Measurements from ENCODE around the gene ITGA5. TPM values are rescaled to one million over a fixed set of nuclear protein-coding genes. Genes with fewer than 3 reads are reported as not detected.
A peak's percentile ranks its signal among the peaks of the same experiment; 100 is the strongest.

ITGA5 gene
- total and polyA plus RNA-seq, 12 donors, result 31.9 to 154 (median 48.8) TPM

DNA sequence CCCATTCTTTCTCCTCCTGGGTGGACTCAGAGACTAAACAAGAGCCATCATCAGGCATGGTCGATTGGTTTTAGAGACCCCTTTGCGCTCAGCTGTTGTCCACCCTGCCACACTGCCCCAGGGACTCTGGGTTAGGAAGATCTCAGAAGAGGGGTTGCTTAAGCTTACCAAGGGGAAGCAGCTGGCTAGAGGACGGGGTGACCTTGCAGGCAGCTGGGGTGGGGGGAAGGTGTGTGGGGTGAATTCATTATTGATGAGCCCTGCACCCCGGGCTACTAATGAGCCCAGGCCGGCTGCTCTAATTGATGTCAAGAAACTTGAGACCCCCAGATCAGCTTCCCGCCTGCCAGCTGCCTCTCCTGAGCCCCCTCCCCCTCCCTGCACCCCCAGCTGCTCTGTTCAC is 25.9 kb downstream of the ITGA5 start:
- H3K36me3 ChIP-seq, result peaks cover 0 to 63% (median 27%) of the 10 kb centered on the region in 9 donors
- H3K4me3 ChIP-seq, result no peak overlapping the region
- 79 to 82% methylated on average over 6 of the region's 6 CpGs for WGBS, 2 donors
- intact Hi-C loops (cut with DNase I), result no loop called here
- ATAC-seq, result no peak
- no peaks in the 10 kb centered on the region for H3K27me3 ChIP-seq
- DNase-seq, result no peak
- H3K27ac ChIP-seq, result no peak overlapping the region
- TF ChIP-seq, protein P1, sequence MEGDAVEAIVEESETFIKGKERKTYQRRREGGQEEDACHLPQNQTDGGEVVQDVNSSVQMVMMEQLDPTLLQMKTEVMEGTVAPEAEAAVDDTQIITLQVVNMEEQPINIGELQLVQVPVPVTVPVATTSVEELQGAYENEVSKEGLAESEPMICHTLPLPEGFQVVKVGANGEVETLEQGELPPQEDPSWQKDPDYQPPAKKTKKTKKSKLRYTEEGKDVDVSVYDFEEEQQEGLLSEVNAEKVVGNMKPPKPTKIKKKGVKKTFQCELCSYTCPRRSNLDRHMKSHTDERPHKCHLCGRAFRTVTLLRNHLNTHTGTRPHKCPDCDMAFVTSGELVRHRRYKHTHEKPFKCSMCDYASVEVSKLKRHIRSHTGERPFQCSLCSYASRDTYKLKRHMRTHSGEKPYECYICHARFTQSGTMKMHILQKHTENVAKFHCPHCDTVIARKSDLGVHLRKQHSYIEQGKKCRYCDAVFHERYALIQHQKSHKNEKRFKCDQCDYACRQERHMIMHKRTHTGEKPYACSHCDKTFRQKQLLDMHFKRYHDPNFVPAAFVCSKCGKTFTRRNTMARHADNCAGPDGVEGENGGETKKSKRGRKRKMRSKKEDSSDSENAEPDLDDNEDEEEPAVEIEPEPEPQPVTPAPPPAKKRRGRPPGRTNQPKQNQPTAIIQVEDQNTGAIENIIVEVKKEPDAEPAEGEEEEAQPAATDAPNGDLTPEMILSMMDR (IDR thresholded peaks at IDR 0.05), result no peak
- no peaks in the 10 kb centered on the region for H3K9me3 ChIP-seq
- H3K4me1 ChIP-seq, result peaks cover 0 to 38% (median 7%) of the 10 kb centered on the region in 9 donors

GRCh38 chr12:54392485-54393206 is 26.4 kb downstream of the ITGA5 start:
- 89 to 91% methylated on average over 8 of the region's 8 CpGs for WGBS, 2 donors
- Histone ChIP-seq H3K27ac (no peak overlapping the region), H3K9me3 (no peaks in the 10 kb centered on the region), H3K36me3 (peaks cover 0 to 57% (median 21%) of the 10 kb centered on the region in 9 donors), H3K27me3 (no peaks in the 10 kb centered on the region), H3K4me1 (peaks cover 0 to 40% (median 7%) of the 10 kb centered on the region in 9 donors), H3K4me3 (no peak overlapping the region)
- TF ChIP-seq, protein P1 (IDR thresholded peaks at IDR 0.05), result no peak
- intact Hi-C loops (cut with DNase I), result no loop called here
- ATAC-seq, result no peak
- DNase-seq, result no peak

DNA sequence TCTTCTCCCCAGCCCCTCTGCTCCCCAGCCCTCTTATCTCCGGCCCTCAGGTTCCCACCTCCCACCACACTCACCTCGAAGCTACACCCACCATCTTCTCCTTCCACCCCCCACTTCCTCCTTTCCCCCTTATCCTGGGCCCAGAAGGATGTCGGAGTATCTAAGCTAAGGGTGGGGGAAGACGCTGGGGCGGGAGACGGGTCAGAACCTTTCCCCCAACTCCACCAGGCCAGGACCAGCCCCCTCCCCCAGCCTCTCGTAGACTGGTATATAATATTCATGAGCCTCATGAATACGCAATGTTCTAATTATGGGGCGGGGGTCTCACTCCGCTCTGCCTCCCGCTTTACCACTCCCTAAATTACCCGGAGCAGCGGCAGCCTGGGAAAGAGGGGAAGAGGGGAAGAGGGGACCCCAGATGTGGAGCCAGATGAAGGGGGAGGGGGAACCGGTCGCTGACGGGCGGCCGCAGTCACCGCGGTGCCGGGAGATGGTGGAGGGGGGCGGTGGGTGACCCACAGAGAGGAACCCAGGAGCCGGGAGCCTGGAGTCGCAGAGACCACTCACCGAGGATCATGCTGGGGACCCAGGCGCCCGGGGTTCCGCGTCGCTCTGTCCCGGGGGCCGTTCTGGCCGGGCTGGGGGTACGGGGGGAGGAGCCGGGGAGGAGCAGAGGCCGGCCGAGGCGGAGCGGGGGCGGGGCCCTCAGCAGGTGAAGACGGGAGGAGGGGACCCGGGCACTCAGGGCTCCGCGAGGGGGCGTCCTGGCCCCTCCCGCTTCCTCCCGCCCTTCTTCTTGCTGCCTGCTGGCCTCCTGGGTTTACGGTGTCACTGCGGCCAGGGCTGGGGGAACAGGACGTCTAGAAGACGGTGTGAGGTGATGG is 28.2 kb downstream of the ITGA5 start:
- peak in 1 of 2 donors; percentile 41 for DNase-seq
- Histone ChIP-seq H3K27ac (no peak overlapping the region), H3K27me3 (no peaks in the 10 kb centered on the region), H3K4me3 (peak overlapping the region in 9 of 10 donors; percentile 14 to 49 (median 45)), H3K9me3 (no peaks in the 10 kb centered on the region), H3K36me3 (peaks cover 0 to 40% (median 5%) of the 10 kb centered on the region in 9 donors), H3K4me1 (peaks cover 0 to 58% (median 11%) of the 10 kb centered on the region in 9 donors)
- TF ChIP-seq, protein P1 (IDR thresholded peaks at IDR 0.05), result peak in 1 of 9 donors; percentile 18
- peak in 3 of 8 donors; percentile 21 to 27 (median 24) for ATAC-seq
- WGBS, 2 donors, result 22 to 33% methylated on average over 50 to 51 of the region's 51 CpGs
- intact Hi-C loops (cut with DNase I), result no loop called here

DNA sequence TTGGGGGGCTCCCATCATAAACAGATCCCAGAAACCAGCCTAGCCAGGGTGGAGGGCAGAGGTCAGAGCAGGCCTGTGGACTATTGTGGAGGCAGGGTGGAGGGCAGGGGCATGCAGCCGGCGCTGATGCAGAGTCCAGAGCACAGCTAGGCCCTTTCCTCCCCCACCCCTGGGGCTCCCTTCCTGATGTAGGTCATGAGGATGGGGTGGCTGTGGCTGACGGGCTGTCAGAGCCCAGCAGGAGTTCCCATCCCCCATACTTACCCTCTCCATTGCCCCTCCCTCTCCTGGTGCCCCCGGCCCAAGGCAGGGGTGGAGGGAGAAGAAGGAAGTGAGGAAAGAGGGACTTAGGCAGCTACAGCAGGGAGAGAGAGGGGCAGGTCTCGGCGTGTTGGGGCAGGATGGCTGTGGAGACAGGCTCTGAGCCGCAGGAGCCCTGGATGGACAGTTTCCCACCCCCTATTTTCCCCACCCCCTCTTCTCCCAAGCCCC is 28.8 kb downstream of the ITGA5 start:
- ATAC-seq (peak in 1 of 8 donors; percentile 5), DNase-seq (no peak)
- H3K4me1 ChIP-seq, result peaks cover 0 to 65% (median 11%) of the 10 kb centered on the region in 9 donors
- peaks cover 0 to 33% (median 0%) of the 10 kb centered on the region in 9 donors for H3K36me3 ChIP-seq
- no peaks in the 10 kb centered on the region for H3K9me3 ChIP-seq
- no peak overlapping the region for H3K27ac ChIP-seq
- H3K27me3 ChIP-seq, result no peaks in the 10 kb centered on the region
- intact Hi-C loops (cut with DNase I), result no loop called here
- 65 to 80% methylated on average over 4 to 7 of the region's 7 CpGs for WGBS, 2 donors
- H3K4me3 ChIP-seq, result no peak overlapping the region
- TF ChIP-seq, protein P1 (IDR thresholded peaks at IDR 0.05), result no peak

All from heart right ventricle (tissue), 16 donors.